Ecto neural progenitor cell (in vitro differentiated cells): Measurements from ENCODE around the gene FAM210B.
"Not testable (repeated sequence)": the region's sequence is repeated elsewhere in the genome, so short reads cannot be mapped to it uniquely, and the experiment has no call there.

ENCODE experiments used
- DNase-seq: peaks from one replicate; pipeline ENCODE4 v3.0.0-alpha.2; 2018; ENCODE audit warnings: low spot score

FAM210B gene

DNA sequence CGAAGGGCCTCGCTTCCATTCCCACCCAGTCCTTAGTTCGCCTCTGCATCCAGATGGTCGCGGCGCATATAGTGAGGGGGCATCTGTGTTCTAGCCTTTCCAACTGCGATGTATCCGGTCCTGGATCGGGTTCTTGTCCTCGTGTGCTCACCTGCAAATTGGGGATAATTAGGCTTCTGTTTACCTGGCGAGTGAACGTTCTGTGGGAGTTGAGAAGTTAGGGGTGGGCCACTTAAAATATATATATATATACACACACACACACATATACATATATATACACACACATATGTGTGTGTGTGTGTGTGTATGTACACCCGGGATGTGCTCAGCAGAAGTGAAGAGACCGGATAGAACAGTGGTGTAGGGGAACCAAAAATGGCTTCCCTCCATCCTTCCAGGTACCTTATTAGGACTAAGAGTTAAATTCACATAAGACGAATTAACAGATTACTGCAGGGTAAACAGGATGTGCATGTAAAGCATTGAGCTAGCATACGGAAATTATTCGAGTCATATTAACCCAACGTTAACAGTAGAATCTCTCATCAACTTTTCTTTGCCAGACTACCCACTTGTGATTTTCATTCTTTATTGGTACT lies 34.2 kb downstream of the FAM210B start:
- no peak for DNase-seq

DNA sequence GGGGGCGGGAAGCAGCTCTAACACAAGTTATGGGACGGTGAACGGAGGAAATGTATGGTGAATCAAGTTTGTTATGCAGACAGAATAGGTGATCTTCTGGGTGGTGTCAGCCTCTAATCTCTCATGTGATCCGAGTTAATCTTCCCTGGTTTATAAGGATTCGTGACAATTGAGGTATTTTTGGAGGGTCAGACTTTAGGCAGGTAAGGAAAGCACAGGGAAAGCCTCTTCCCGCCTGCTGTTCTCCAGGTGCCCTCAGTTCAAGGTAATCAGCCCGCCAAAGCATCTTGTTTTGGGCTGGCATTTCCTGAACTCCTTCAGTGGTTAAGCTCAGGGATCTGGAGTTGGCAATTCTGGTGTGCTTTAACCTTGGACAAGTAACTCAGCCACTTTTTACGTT lies 34.9 kb downstream of the FAM210B start:
- no peak for DNase-seq

DNA sequence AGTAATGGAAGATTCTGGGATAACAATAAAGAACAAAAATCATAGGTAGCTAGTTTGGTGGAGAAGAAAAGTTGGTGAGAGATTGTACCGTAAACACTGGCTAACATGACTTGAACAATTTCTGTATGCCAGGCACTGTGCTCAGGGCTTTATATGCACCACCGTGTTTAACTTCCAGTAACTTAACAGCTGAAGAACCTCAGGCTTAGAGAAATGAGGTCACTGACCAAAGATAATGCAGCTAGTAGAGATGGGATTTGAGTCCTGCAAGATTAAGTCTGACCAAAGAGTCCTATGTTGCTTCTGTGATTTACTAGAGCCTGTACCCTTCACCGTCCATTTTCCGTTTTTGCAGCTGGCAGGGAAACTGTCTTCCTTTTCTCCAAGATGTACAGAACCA lies 36.4 kb downstream of the FAM210B start:
- DNase-seq, result no peak

- no peak for DNase-seq
Measured at GRCh38 chr20:56400001-56400640, 41.3 kb downstream of the FAM210B start.

- no peak for DNase-seq
Measured at GRCh38 chr20:56403465-56403864, 44.7 kb downstream of the FAM210B start.

GRCh38 chr20:56405356-56405755 lies 46.6 kb downstream of the FAM210B start:
- not testable (repeated sequence) for DNase-seq

DNA sequence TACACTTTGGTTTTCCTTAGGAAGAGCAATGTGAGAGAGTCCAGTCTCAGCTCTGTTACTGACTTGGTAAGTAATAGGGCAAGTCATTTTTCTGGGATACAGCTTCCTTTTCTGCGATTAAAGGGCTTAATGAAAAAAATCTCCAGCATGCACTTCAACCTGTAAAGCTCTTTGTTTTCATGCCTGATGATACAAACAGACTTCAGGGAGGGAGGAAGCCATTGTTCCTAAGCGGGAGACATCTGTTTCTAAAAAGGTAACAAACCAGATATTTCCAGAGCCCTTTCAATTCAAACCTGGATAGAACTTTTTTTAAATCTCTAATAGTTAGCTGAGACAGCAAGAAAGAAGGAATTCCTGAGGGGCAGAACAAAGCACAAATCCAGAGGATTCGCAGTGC lies 48.1 kb downstream of the FAM210B start:
- DNase-seq, result no peak

GRCh38 chr20:56409521-56409920 lies 50.7 kb downstream of the FAM210B start:
- no peak for DNase-seq

DNA sequence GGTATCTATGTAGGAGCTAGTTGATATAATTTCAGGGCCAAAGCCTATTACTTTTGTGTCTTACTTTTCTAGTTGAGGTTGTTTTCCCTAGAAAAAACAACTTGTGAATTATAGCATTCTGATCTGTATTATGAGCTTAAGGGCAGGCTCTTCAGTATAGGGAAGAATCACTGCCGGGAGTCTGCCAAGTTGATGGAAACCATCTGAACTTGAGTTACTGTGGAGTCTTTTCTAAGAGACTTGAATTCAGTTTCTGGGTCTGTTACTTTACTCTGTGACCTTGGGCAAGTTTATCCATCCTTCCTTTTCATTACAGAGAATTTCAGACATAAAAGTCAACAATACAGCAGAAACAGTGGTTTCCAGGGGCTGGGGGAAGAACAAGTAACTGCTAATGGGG lies 51.2 kb downstream of the FAM210B start:
- no peak for DNase-seq

- DNase-seq, result not testable (repeated sequence)
Measured at GRCh38 chr20:56411287-56411686, 52.5 kb downstream of the FAM210B start.

- no peak for DNase-seq
Measured at GRCh38 chr20:56411759-56412472, 53.1 kb downstream of the FAM210B start, which contains the start of gene CASS4. CASS4 (plus strand) TSS chr20:56412260; CDS start chr20:56412459, 199 bp downstream.

DNA sequence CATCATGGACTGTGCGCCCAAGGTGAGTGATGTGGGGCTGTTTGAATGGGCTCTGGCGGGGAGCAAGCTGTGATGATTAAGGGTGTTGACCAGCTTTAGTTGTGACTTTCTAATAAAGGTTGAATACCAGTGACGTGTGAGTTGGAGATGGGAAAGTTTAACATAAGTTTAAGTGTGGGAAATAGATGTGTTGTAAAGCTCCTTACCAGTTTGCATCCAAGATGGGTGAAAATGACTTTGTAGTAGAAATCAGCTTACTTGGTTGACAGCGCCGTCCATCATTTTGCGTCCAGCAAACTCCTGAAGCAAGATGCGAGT lies 53.7 kb downstream of the FAM210B start:
- no peak for DNase-seq

- no peak for DNase-seq
Measured at GRCh38 chr20:56412949-56413348, 54.2 kb downstream of the FAM210B start.

DNA sequence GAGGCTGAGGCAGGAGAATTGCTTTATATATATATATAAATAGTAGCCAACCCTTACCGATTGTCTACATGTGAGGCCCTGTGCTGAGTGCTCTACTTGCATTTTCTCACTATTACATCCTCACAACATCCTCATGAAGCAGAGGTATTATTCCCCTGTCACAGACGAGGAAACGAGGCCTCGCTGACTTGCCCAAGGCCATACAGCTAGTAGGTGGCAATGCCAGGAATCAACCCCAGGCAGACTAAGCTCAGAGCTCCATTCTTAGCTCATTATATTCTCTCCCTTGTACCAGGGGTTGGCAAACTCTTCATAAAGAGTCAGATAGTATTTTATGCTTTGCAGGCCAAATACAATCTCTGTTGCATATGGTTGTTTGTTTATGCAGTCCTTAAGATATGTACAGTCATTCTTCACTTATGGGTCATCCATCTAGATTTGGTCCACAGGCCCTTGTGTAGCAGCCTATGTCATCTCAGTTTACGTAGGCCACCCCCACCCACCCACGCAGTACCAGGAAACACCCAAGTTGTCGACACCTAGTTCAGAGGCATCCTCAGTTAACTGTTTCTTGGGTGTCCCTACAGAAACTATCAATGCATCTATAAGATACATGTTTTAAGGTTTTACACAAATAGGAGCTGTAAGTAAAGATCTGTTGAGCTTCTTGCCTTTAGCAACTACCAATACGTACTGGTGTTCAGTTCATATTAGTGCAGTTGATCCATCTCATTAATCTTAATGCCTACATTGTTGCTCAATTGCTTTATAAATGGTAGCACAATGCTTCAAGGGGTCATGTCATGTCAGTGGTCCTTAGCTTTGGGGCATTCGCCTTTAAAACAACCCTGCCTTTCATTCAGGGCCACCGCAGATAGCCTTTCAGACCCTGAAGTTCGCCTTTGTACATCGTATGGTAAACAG lies 56.3 kb downstream of the FAM210B start:
- DNase-seq, result no peak

GRCh38 chr20:56417402-56417801 lies 58.6 kb downstream of the FAM210B start:
- no peak for DNase-seq

- no peak for DNase-seq
Measured at GRCh38 chr20:56417911-56418310, 59.1 kb downstream of the FAM210B start.
